Activated CD4-positive, alpha-beta memory T cell treated with anti-CD3 and anti-CD28 coated beads for 36 hours (primary cell): ENCODE measurements around the gene NFIX. TPM values are rescaled to one million over a fixed set of nuclear protein-coding genes. Genes with fewer than 3 reads are reported as not detected.

Experiments
- CTCF ChIA-PET: fragments of 350-600 bp; sonication (Branson Sonifier 250); formaldehyde crosslinking; loops from one replicate; lab custom pipeline; 2021; ENCODE audit warnings: antibody characterized with exemption, inconsistent platforms; lab: Charles Lee
- POLR2A ChIA-PET: fragments of 350-600 bp; sonication (Branson Sonifier 250); formaldehyde crosslinking; loops from one replicate; lab custom pipeline; 2021; ENCODE audit warnings: antibody characterized with exemption; lab: Charles Lee
- DNase-seq: peaks from one replicate; pipeline ENCODE4 v3.0.0-alpha.2; 2020
- H3K27ac Mint-ChIP-seq: one replicate; pipeline ENCODE4 v1.8.0; 2021; ENCODE audit warnings: mixed read lengths
- H3K27me3 Mint-ChIP-seq: one replicate; pipeline ENCODE4 v1.8.0; 2021; ENCODE audit warnings: mixed read lengths
- H3K36me3 Mint-ChIP-seq: one replicate; pipeline ENCODE4 v1.8.0; 2021; ENCODE audit warnings: mixed read lengths
- H3K4me1 Mint-ChIP-seq: one replicate; pipeline ENCODE4 v1.8.0; 2021; ENCODE audit warnings: low read depth, mixed read lengths
- H3K4me3 Mint-ChIP-seq: one replicate; pipeline ENCODE4 v1.8.0; 2021; ENCODE audit warnings: mild to moderate bottlenecking, mixed read lengths
- H3K9me3 Mint-ChIP-seq: one replicate; pipeline ENCODE4 v1.8.0; 2021; ENCODE audit warnings: mixed read lengths
- intact Hi-C: fragments of 100-400 bp; cut with micrococcal nuclease; formaldehyde crosslinking; loops from one replicate; pipeline ENCODE4 v1.15.1; 2023
- total RNA-seq, 2 experiments: library from RNA; stranded (reverse); gene quantifications; one replicate each; pipeline ENCODE4 v1.2.3, GENCODE V29; 2021

NFIX gene
- total RNA-seq, 2 experiments from 2014 or later, result 1.6 to 2.0 TPM

- H3K27me3 Mint-ChIP-seq, result no peaks in the 10 kb centered on the region
- peaks cover 24% of the 10 kb centered on the region for H3K36me3 Mint-ChIP-seq
- no peaks in the 10 kb centered on the region for H3K9me3 Mint-ChIP-seq
- H3K4me1 Mint-ChIP-seq, result peaks cover 10% of the 10 kb centered on the region
- intact Hi-C loops, result no loop called here
- ChIA-PET POLR2A (no interaction called here), CTCF (no interaction called here)
- no peak for DNase-seq
- no peak overlapping the region for H3K27ac Mint-ChIP-seq
- H3K4me3 Mint-ChIP-seq, result no peak overlapping the region
These were observed 143.1 kb downstream of the NFIX start for GRCh38 chr19:13138171-13138915.

GRCh38 chr19:13138916-13139198, 143.6 kb downstream of the NFIX start:
- Mint-ChIP-seq H3K27ac (no peak overlapping the region), H3K4me1 (peaks cover 5% of the 10 kb centered on the region), H3K36me3 (peaks cover 24% of the 10 kb centered on the region), H3K9me3 (no peaks in the 10 kb centered on the region), H3K4me3 (no peak overlapping the region), H3K27me3 (no peaks in the 10 kb centered on the region)
- intact Hi-C loops, result no loop called here
- DNase-seq, result no peak
- CTCF ChIA-PET, result no interaction called here
- POLR2A ChIA-PET, result no interaction called here

- no peaks in the 10 kb centered on the region for H3K4me1 Mint-ChIP-seq
- no peak overlapping the region for H3K4me3 Mint-ChIP-seq
- peak overlapping the region; percentile 18 for H3K27ac Mint-ChIP-seq
- DNase-seq, result no peak
- no peaks in the 10 kb centered on the region for H3K9me3 Mint-ChIP-seq
- H3K27me3 Mint-ChIP-seq, result no peaks in the 10 kb centered on the region
- ChIA-PET CTCF (no interaction called here), POLR2A (interaction anchor here (1.0 kb wide), 1 partner anchor 9 kb away, joined by 3 read pairs; no protein-coding TSS in a partner anchor)
- H3K36me3 Mint-ChIP-seq, result peaks cover 24% of the 10 kb centered on the region
- intact Hi-C loops, result no loop called here
These were observed 144.5 kb downstream of the NFIX start for GRCh38 chr19:13139633-13140311.

GRCh38 chr19:13146763-13147563, 151.7 kb downstream of the NFIX start:
- no peak for DNase-seq
- POLR2A ChIA-PET, result interaction anchor here (0.6 to 1.3 kb wide), 3 partner anchors 11 to 31 kb away, joined by 3 to 10 read pairs (median 4); no protein-coding TSS in a partner anchor
- Mint-ChIP-seq H3K27ac (no peak overlapping the region), H3K4me3 (no peak overlapping the region), H3K36me3 (peaks cover 11% of the 10 kb centered on the region), H3K4me1 (peaks cover 16% of the 10 kb centered on the region), H3K27me3 (no peaks in the 10 kb centered on the region), H3K9me3 (no peaks in the 10 kb centered on the region)
- CTCF ChIA-PET, result interaction anchor here (1.3 to 1.4 kb wide), 2 partner anchors 11 to 48 kb away, joined by 3 to 4 read pairs; no protein-coding TSS in a partner anchor
- intact Hi-C loops, result no loop called here

Other genes with a start within 250 kb of the NFIX start
- not detected for gene BEST2, start 243.7 kb upstream of the NFIX start, total RNA-seq
- gene HOOK2, start 219.9 kb upstream of the NFIX start, total RNA-seq, result 10 to 100 TPM; 20.2 to 22.2 TPM
- gene JUNB, start 204.0 kb upstream of the NFIX start, total RNA-seq, result 100 to 1,000 TPM; 409 to 411 TPM
- gene PRDX2, start 193.7 kb upstream of the NFIX start, total RNA-seq, result 100 to 1,000 TPM; 253 to 258 TPM
- gene THSD8, start 193.4 kb upstream of the NFIX start, total RNA-seq, result 10 to 100 TPM; 42.4 to 44.6 TPM
- 10 to 100 TPM; 61.9 to 66.8 TPM for gene RNASEH2A, start 188.9 kb upstream of the NFIX start, total RNA-seq
- gene RTBDN, start 160.9 kb upstream of the NFIX start, total RNA-seq, result not detected
- 1 to 10 TPM; 1.7 to 2.3 TPM for gene MAST1, start 157.0 kb upstream of the NFIX start, total RNA-seq
- gene DNASE2, start 114.0 kb upstream of the NFIX start, total RNA-seq, result 10 to 100 TPM; 27.0 to 27.5 TPM
- under 1 TPM; 0.12 to 0.19 TPM for gene KLF1, start 108.3 kb upstream of the NFIX start, total RNA-seq
- gene GCDH, start 104.3 kb upstream of the NFIX start, total RNA-seq, result 10 to 100 TPM; 33.6 to 34.4 TPM
- 1 to 10 TPM; 3.0 to 4.2 TPM for gene SYCE2, start 76.2 kb upstream of the NFIX start, total RNA-seq
- 100 to 1,000 TPM; 109 to 110 TPM for gene FARSA, start 61.8 kb upstream of the NFIX start, total RNA-seq
- 100 to 1,000 TPM; 625 to 642 TPM for gene CALR, start 56.9 kb upstream of the NFIX start, total RNA-seq
- 100 to 1,000 TPM; 190 to 194 TPM for gene RAD23A, start 49.6 kb upstream of the NFIX start, total RNA-seq
- gene GADD45GIP1, start 38.3 kb upstream of the NFIX start, total RNA-seq, result 10 to 100 TPM; 31.2 to 32.6 TPM
- under 1 TPM in 1 of 2 experiments, not detected in 1; 0.12 TPM for gene DAND5, start 25.9 kb upstream of the NFIX start, total RNA-seq
- 1 to 10 TPM; 5.0 to 5.6 TPM for gene LYL1, start 107.4 kb downstream of the NFIX start, total RNA-seq
- gene TRMT1, start 121.3 kb downstream of the NFIX start, total RNA-seq, result 10 to 100 TPM; 59.2 to 61.3 TPM
- gene NACC1, start 122.8 kb downstream of the NFIX start, total RNA-seq, result 10 to 100 TPM; 89.8 to 90.9 TPM
- 10 to 100 TPM; 65.5 to 66.3 TPM for gene STX10, start 154.9 kb downstream of the NFIX start, total RNA-seq
- 100 to 1,000 TPM; 129 to 137 TPM for gene IER2, start 154.9 kb downstream of the NFIX start, total RNA-seq